PC-3 (cell line): ENCODE data around the gene DENND6A. TPM values are rescaled to one million over a fixed set of nuclear protein-coding genes. Genes with fewer than 3 reads are reported as not detected.

Experiments used
- ATAC-seq: fragments of 200-7000 bp; cut with Tn5 transposase; 2 replicates; pipeline ENCODE4 v1.9.1; 2020; ENCODE audit warnings: mild to moderate bottlenecking, moderate library complexity
- BruUV-seq: library from RNA; stranded (reverse); fragments of 400-500 nt; replicated peaks from 2 replicates; lab custom pipeline; 2021; lab: Mats Ljungman, UMichigan
- CTCF ChIA-PET: fragments of 300-600 bp; sonication (Branson Sonifier 250); formaldehyde crosslinking; loops from one replicate; lab custom pipeline; 2022; ENCODE audit warnings: antibody characterized with exemption; lab: Charles Lee
- POLR2A ChIA-PET: fragments of 300-600 bp; sonication (Branson Sonifier 250); formaldehyde crosslinking; loops from one replicate; lab custom pipeline; 2022; ENCODE audit warnings: antibody characterized with exemption; ENCODE audit not compliant: unreplicated experiment; lab: Charles Lee
- DNase-seq: peaks from one replicate; pipeline ENCODE4 v3.0.0-alpha.2; 2015
- H2AFZ ChIP-seq: fragments of 300-600 bp; sonication (generic); 2 replicates; pipeline ENCODE4 v1.6.0; 2016; ENCODE audit warnings: antibody characterized with exemption, low read length
- H3F3A ChIP-seq: fragments of 300-600 bp; sonication (generic); one replicate; pipeline ENCODE4 v1.6.0; 2017; ENCODE audit warnings: antibody characterized with exemption, low read length, control low read depth, mild to moderate bottlenecking; ENCODE audit not compliant: unreplicated experiment
- H3K27ac ChIP-seq: fragments of 300-600 bp; sonication (generic); 2 replicates; pipeline ENCODE4 v1.5.1; 2016; ENCODE audit warnings: mild to moderate bottlenecking, low read length
- H3K27me3 ChIP-seq: fragments of 300-600 bp; sonication (generic); 2 replicates; pipeline ENCODE4 v1.6.1; 2016; ENCODE audit warnings: low read length, mixed read lengths
- H3K36me3 ChIP-seq: fragments of 300-600 bp; sonication (generic); 2 replicates; pipeline ENCODE4 v1.6.1; 2016; ENCODE audit warnings: low read depth, mixed run types, low read length, mixed read lengths
- H3K4me1 ChIP-seq: fragments of 300-600 bp; sonication (generic); 2 replicates; pipeline ENCODE4 v1.5.1; 2016; ENCODE audit warnings: low read length; ENCODE audit not compliant: insufficient read depth
- H3K4me2 ChIP-seq: fragments of 300-600 bp; sonication (generic); 2 replicates; pipeline ENCODE4 v1.6.0; 2016; ENCODE audit warnings: low read length
- H3K4me3 ChIP-seq: fragments of 300-600 bp; sonication (generic); 2 replicates; pipeline ENCODE4 v1.5.1; 2016; ENCODE audit warnings: mild to moderate bottlenecking, low read length, mixed read lengths
- H3K79me2 ChIP-seq: fragments of 300-600 bp; sonication (generic); 2 replicates; pipeline ENCODE4 v1.6.1; 2017; ENCODE audit warnings: low read length, mixed read lengths
- H3K9ac ChIP-seq: fragments of 300-600 bp; sonication (generic); 2 replicates; pipeline ENCODE4 v1.6.0; 2016; ENCODE audit warnings: mild to moderate bottlenecking, low read length
- H3K9me2 ChIP-seq: fragments of 300-600 bp; sonication (generic); replicated peaks from 2 replicates; pipeline ENCODE4 v1.6.1; 2016; ENCODE audit warnings: mixed run types, low read length, mixed read lengths
- H3K9me3 ChIP-seq: fragments of 300-600 bp; sonication (generic); 2 replicates; pipeline ENCODE4 v1.6.1; 2016; ENCODE audit warnings: low read length, mixed read lengths
- H4K20me1 ChIP-seq: fragments of 300-600 bp; sonication (generic); 2 replicates; pipeline ENCODE4 v1.6.1; 2016; ENCODE audit warnings: low read length, mixed read lengths
- EZH2 ChIP-seq: fragments of 300-600 bp; sonication (generic); IDR thresholded peaks from one replicate; pipeline ENCODE4 v1.6.1; 2017; ENCODE audit warnings: antibody characterized with exemption, mild to moderate bottlenecking, low read length; ENCODE audit not compliant: unreplicated experiment
- EZH2phosphoT487 ChIP-seq: fragments of 300-600 bp; sonication (generic); IDR thresholded peaks from 2 replicates; pipeline ENCODE4 v1.6.1; 2018; ENCODE audit warnings: mild to moderate bottlenecking, antibody characterized with exemption, low read length, borderline replicate concordance
- intact Hi-C: fragments of 100-400 bp; cut with micrococcal nuclease; formaldehyde crosslinking; loops from 2 replicates; pipeline ENCODE4 v1.9.0; 2023
- total RNA-seq: library from RNA; depleted of rRNA; stranded (reverse); fragments of >200 nt; gene quantifications from 2 replicates; pipeline ENCODE4 v1.2.3, GENCODE V29; 2014
- TF ChIP-seq, protein P1 (sequence below): fragments of 300-600 bp; sonication (generic); conservative IDR thresholded peaks from 2 replicates; pipeline ENCODE4 v1.5.1; 2017; ENCODE audit warnings: antibody characterized with exemption, low read depth, mild to moderate bottlenecking, low read length

The DENND6A gene
- total RNA-seq, 1 experiment from 2014 or later, result 17.6 TPM

DNA sequence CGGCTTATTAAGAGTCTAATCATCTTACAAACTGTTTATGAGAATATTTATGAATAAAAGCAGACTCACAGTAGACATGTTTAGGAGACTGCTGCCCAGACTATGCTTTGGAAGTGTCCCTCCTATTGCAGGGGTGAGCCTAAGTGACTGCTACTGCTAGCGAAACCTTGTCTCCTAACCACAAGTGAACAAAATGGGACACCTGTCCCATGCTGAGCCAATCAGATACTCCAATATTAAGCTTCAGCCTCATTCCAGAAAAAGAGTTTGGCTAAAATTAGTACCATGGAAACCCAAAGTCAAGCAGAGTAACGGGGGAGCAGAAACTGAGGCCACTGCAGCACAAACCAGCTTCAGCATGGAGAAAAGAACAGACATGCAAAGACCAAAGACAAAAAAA lies 4.6 kb downstream of the DENND6A start:
- Histone ChIP-seq H3K27me3 (no peaks in the 10 kb centered on the region), H4K20me1 (peaks cover 19% of the 10 kb centered on the region), H3K36me3 (no peaks in the 10 kb centered on the region), H3K79me2 (peaks cover 85% of the 10 kb centered on the region), H3K4me2 (no peak overlapping the region), H3F3A (peaks cover 3% of the 10 kb centered on the region), H3K27ac (no peak overlapping the region), H2AFZ (no peak overlapping the region), H3K9me2 (no peaks in the 10 kb centered on the region), H3K9ac (no peak overlapping the region), H3K4me3 (no peak overlapping the region), H3K9me3 (no peaks in the 10 kb centered on the region), H3K4me1 (peaks cover 16% of the 10 kb centered on the region)
- ChIA-PET CTCF (no interaction called here), POLR2A (no interaction called here)
- no peak for ATAC-seq
- no TSS peak for BruUV-seq
- DNase-seq, result no peak
- no peak for TF ChIP-seq EZH2phosphoT487
- TF ChIP-seq, protein P1, sequence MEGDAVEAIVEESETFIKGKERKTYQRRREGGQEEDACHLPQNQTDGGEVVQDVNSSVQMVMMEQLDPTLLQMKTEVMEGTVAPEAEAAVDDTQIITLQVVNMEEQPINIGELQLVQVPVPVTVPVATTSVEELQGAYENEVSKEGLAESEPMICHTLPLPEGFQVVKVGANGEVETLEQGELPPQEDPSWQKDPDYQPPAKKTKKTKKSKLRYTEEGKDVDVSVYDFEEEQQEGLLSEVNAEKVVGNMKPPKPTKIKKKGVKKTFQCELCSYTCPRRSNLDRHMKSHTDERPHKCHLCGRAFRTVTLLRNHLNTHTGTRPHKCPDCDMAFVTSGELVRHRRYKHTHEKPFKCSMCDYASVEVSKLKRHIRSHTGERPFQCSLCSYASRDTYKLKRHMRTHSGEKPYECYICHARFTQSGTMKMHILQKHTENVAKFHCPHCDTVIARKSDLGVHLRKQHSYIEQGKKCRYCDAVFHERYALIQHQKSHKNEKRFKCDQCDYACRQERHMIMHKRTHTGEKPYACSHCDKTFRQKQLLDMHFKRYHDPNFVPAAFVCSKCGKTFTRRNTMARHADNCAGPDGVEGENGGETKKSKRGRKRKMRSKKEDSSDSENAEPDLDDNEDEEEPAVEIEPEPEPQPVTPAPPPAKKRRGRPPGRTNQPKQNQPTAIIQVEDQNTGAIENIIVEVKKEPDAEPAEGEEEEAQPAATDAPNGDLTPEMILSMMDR, result no peak
- no peak for TF ChIP-seq EZH2
- intact Hi-C loops, result no loop called here

DNA sequence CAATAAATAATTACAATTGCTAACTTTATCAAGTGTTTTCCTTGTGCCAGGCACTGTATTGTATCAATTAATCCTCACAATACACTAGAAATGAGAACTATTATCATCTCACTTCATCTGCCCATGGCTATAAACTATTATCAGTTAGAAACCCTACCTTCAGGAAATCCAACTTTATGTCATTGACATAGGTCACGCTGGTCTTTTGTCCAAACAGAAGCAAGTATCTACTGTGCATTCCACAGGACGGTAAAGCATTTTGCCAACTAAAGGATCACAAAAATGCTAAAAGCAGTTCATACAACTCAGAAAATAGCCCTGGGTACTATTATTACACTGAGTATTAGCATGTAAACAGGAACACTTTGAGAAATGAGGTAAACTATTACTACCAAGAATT lies 9.6 kb downstream of the DENND6A start:
- Histone ChIP-seq H3K36me3 (0 out of 2 replicates have a peak, but pooled peaks cover 10% of the 10 kb centered on the region), H2AFZ (no peak overlapping the region), H3K4me2 (no peak overlapping the region), H3K4me3 (no peak overlapping the region), H3K9ac (no peak overlapping the region), H4K20me1 (0 out of 2 replicates have a peak, but pooled peaks cover 5% of the 10 kb centered on the region), H3K27ac (no peak overlapping the region), H3K27me3 (no peaks in the 10 kb centered on the region), H3K4me1 (no peaks in the 10 kb centered on the region), H3K79me2 (peaks cover 68% of the 10 kb centered on the region), H3K9me2 (no peaks in the 10 kb centered on the region), H3K9me3 (no peaks in the 10 kb centered on the region), H3F3A (no peaks in the 10 kb centered on the region)
- DNase-seq (no peak), ATAC-seq (no peak; the same call in 1 of the 2 replicates)
- intact Hi-C loops, result no loop called here
- ChIA-PET POLR2A (no interaction called here), CTCF (no interaction called here)
- TF ChIP-seq EZH2, result no peak
- no peak for TF ChIP-seq EZH2phosphoT487
- TF ChIP-seq, protein P1, result no peak
- no TSS peak for BruUV-seq

DNA sequence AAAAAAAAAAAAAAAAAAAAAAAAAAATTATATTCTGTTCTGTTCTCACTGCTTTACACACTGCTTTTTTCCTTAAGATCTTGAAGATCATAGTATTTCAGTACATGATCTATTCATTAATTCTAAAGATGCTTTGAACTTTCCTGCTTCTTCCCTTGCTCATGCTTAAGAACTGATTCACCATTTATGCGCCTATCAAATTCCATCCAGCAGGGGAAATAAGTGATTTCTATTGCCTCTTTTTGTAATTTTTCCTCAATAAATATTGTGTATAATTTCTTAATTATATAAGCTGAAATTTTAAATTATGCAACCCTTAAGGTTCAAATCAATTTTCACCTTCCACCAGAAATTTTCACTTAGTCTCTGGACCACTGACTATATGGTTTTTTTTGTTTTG lies 10.6 kb downstream of the DENND6A start:
- 0 out of 2 replicates have a peak, but pooled peaks cover 5% of the 10 kb centered on the region for H4K20me1 ChIP-seq
- ATAC-seq (no peak), DNase-seq (peak; percentile 25)
- no peaks in the 10 kb centered on the region for H3F3A ChIP-seq
- H3K79me2 ChIP-seq, result peaks cover 58% of the 10 kb centered on the region
- no TSS peak for BruUV-seq
- no peak overlapping the region for H3K27ac ChIP-seq
- H3K9me2 ChIP-seq, result no peaks in the 10 kb centered on the region
- no peaks in the 10 kb centered on the region for H3K27me3 ChIP-seq
- H3K9me3 ChIP-seq, result no peaks in the 10 kb centered on the region
- intact Hi-C loops, result no loop called here
- TF ChIP-seq EZH2 (no peak), EZH2phosphoT487 (no peak)
- TF ChIP-seq, protein P1, result peak; percentile 35; the same call in 1 of the 2 replicates
- H3K4me1 ChIP-seq, result no peaks in the 10 kb centered on the region
- POLR2A ChIA-PET, result no interaction called here
- H3K4me2 ChIP-seq, result no peak overlapping the region
- H2AFZ ChIP-seq, result no peak overlapping the region
- 0 out of 2 replicates have a peak, but pooled peaks cover 10% of the 10 kb centered on the region for H3K36me3 ChIP-seq
- H3K9ac ChIP-seq, result no peak overlapping the region
- H3K4me3 ChIP-seq, result no peak overlapping the region
- CTCF ChIA-PET, result no interaction called here
